ENCODE results near the gene LDAF1. TPM values are rescaled to one million over a fixed set of nuclear protein-coding genes. Genes with fewer than 3 reads are reported as not detected.
"Not testable (repeated sequence)": the region's sequence is repeated elsewhere in the genome, so short reads cannot be mapped to it uniquely, and the experiment has no call there.

The LDAF1 gene
- total and polyA plus RNA-seq, 4 donors, result 10.4 to 45.6 (median 20.4) TPM

GRCh38 chr16:21167929-21168602 is 9.6 kb downstream of the LDAF1 start:
- DNase-seq (no peak), ATAC-seq (ENCODE audit: insufficient read depth, low FRiP score) (no peak)
- Histone ChIP-seq H3K9me3 (ENCODE audit: control insufficient read depth in 4 of 4, insufficient read depth in 3 of 4, low read length in 3 of 4) (no peaks in the 10 kb centered on the region), H3K4me3 (no peak overlapping the region), H3K4me1 (ENCODE audit: control insufficient read depth in 5 of 5, insufficient read depth in 5 of 5, low read length in 5 of 5) (peaks cover 0 to 9% (median 4%) of the 10 kb centered on the region in 5 donors), H3K36me3 (ENCODE audit: control insufficient read depth in 4 of 4, insufficient read depth in 4 of 4, low read length in 4 of 4) (peaks cover 5 to 33% (median 22%) of the 10 kb centered on the region in 4 donors), H3K27me3 (ENCODE audit: control insufficient read depth in 3 of 3, insufficient read depth in 3 of 3, low read length in 2 of 3) (no peaks in the 10 kb centered on the region), H3K27ac (ENCODE audit: low read depth in 1 of 2, low read length in 1 of 2) (no peak overlapping the region), H3K9ac (ENCODE audit: insufficient read depth in 1 of 2, low read length in 2 of 2) (no peak overlapping the region)
- WGBS, 2 donors, result 96 to 97% methylated on average over 12 of the region's 12 CpGs
- TF ChIP-seq CTCF (IDR thresholded peaks at IDR 0.05; ENCODE audit: control extremely low read depth, extremely low read depth), result no peak

GRCh38 chr16:21169249-21169981 is 10.9 kb downstream of the LDAF1 start:
- DNase-seq (no peak), ATAC-seq (ENCODE audit: insufficient read depth, low FRiP score) (no peak)
- Histone ChIP-seq H3K27me3 (ENCODE audit: control insufficient read depth in 3 of 3, insufficient read depth in 3 of 3, low read length in 2 of 3) (no peaks in the 10 kb centered on the region), H3K9ac (ENCODE audit: insufficient read depth in 1 of 2, low read length in 2 of 2) (no peak overlapping the region), H3K4me1 (ENCODE audit: control insufficient read depth in 5 of 5, insufficient read depth in 5 of 5, low read length in 5 of 5) (no peaks in the 10 kb centered on the region), H3K4me3 (no peak overlapping the region), H3K27ac (ENCODE audit: low read depth in 1 of 2, low read length in 1 of 2) (no peak overlapping the region), H3K9me3 (ENCODE audit: control insufficient read depth in 4 of 4, insufficient read depth in 3 of 4, low read length in 3 of 4) (no peaks in the 10 kb centered on the region), H3K36me3 (ENCODE audit: control insufficient read depth in 4 of 4, insufficient read depth in 4 of 4, low read length in 4 of 4) (peaks cover 6 to 34% (median 25%) of the 10 kb centered on the region in 4 donors)
- 95% methylated on average over 5 of the region's 5 CpGs for WGBS, 2 donors
- no peak for TF ChIP-seq CTCF (IDR thresholded peaks at IDR 0.05; ENCODE audit: control extremely low read depth, extremely low read depth)

GRCh38 chr16:21170116-21170515 is 11.6 kb downstream of the LDAF1 start:
- H3K36me3 ChIP-seq (ENCODE audit: control insufficient read depth in 4 of 4, insufficient read depth in 4 of 4, low read length in 4 of 4), result peaks cover 6 to 38% (median 28%) of the 10 kb centered on the region in 4 donors
- ATAC-seq (ENCODE audit: insufficient read depth, low FRiP score); DNase-seq; H3K27me3 ChIP-seq (ENCODE audit: control insufficient read depth in 3 of 3, insufficient read depth in 3 of 3, low read length in 2 of 3); H3K27ac ChIP-seq (ENCODE audit: low read depth in 1 of 2, low read length in 1 of 2); H3K4me3 ChIP-seq; H3K9me3 ChIP-seq (ENCODE audit: control insufficient read depth in 4 of 4, insufficient read depth in 3 of 4, low read length in 3 of 4); H3K9ac ChIP-seq (ENCODE audit: insufficient read depth in 1 of 2, low read length in 2 of 2); H3K4me1 ChIP-seq (ENCODE audit: control insufficient read depth in 5 of 5, insufficient read depth in 5 of 5, low read length in 5 of 5): not testable (repeated sequence)
- WGBS, 2 donors, result 96 to 98% methylated on average over 8 of the region's 8 CpGs

GRCh38 chr16:21172650-21173049 is 14.2 kb downstream of the LDAF1 start:
- Histone ChIP-seq H3K4me1 (ENCODE audit: control insufficient read depth in 5 of 5, insufficient read depth in 5 of 5, low read length in 5 of 5) (no peaks in the 10 kb centered on the region), H3K27ac (ENCODE audit: low read depth in 1 of 2, low read length in 1 of 2) (no peak overlapping the region), H3K4me3 (no peak overlapping the region), H3K9ac (ENCODE audit: insufficient read depth in 1 of 2, low read length in 2 of 2) (no peak overlapping the region), H3K36me3 (ENCODE audit: control insufficient read depth in 4 of 4, insufficient read depth in 4 of 4, low read length in 4 of 4) (peaks cover 10 to 31% (median 26%) of the 10 kb centered on the region in 4 donors), H3K9me3 (ENCODE audit: control insufficient read depth in 4 of 4, insufficient read depth in 3 of 4, low read length in 3 of 4) (no peaks in the 10 kb centered on the region), H3K27me3 (ENCODE audit: control insufficient read depth in 3 of 3, insufficient read depth in 3 of 3, low read length in 2 of 3) (no peaks in the 10 kb centered on the region)
- TF ChIP-seq CTCF (IDR thresholded peaks at IDR 0.05; ENCODE audit: control extremely low read depth, extremely low read depth), result no peak
- 98 to 99% methylated on average over 3 of the region's 3 CpGs for WGBS, 2 donors
- ATAC-seq (ENCODE audit: insufficient read depth, low FRiP score) (no peak), DNase-seq (no peak)

Measured in lung (tissue), 12 donors.